ENCODE measurements around the gene ATP6AP1.

ATP6AP1 gene

GRCh38 chrX:154449618-154450017 is 21.1 kb downstream of the ATP6AP1 start:
- no peak for DNase-seq (ENCODE audit: low spot score)

- no peak for DNase-seq (ENCODE audit: low spot score)
Measured at GRCh38 chrX:154450312-154450711, 21.8 kb downstream of the ATP6AP1 start.

GRCh38 chrX:154452823-154453222 is 24.3 kb downstream of the ATP6AP1 start:
- no peak for DNase-seq (ENCODE audit: low spot score)

GRCh38 chrX:154457491-154458115 is 29.1 kb downstream of the ATP6AP1 start:
- peak; percentile 63 for DNase-seq (ENCODE audit: low spot score)

GRCh38 chrX:154458116-154458953 is 29.9 kb downstream of the ATP6AP1 start, which contains the start of gene PLXNA3:
Gene PLXNA3 (plus strand): TSS chrX:154458281. CDS start chrX:154460184, 1,903 bp downstream.
- peak; percentile 67 for DNase-seq (ENCODE audit: low spot score)

- DNase-seq (ENCODE audit: low spot score) = peak; percentile 19
Measured at GRCh38 chrX:154458954-154459778, 30.7 kb downstream of the ATP6AP1 start.

- DNase-seq (ENCODE audit: low spot score) = no peak
Measured at GRCh38 chrX:154459832-154460231, 31.4 kb downstream of the ATP6AP1 start.

GRCh38 chrX:154460326-154460725 is 31.8 kb downstream of the ATP6AP1 start:
- no peak for DNase-seq (ENCODE audit: low spot score)

- DNase-seq (ENCODE audit: low spot score) = no peak
Measured at GRCh38 chrX:154462396-154462795, 33.9 kb downstream of the ATP6AP1 start.

- DNase-seq (ENCODE audit: low spot score) = no peak
Measured at GRCh38 chrX:154463611-154464220, 35.2 kb downstream of the ATP6AP1 start.

- DNase-seq (ENCODE audit: low spot score) = no peak
Measured at GRCh38 chrX:154464806-154465365, 36.4 kb downstream of the ATP6AP1 start.

- no peak for DNase-seq (ENCODE audit: low spot score)
Measured at GRCh38 chrX:154465601-154466000, 37.1 kb downstream of the ATP6AP1 start.

GRCh38 chrX:154466036-154466435 is 37.6 kb downstream of the ATP6AP1 start:
- DNase-seq (ENCODE audit: low spot score) = no peak

GRCh38 chrX:154466907-154467306 is 38.4 kb downstream of the ATP6AP1 start:
- DNase-seq (ENCODE audit: low spot score) = no peak

GRCh38 chrX:154467556-154467955 is 39.1 kb downstream of the ATP6AP1 start:
- no peak for DNase-seq (ENCODE audit: low spot score)

- no peak for DNase-seq (ENCODE audit: low spot score)
Measured at GRCh38 chrX:154468217-154468616, 39.7 kb downstream of the ATP6AP1 start.

- no peak for DNase-seq (ENCODE audit: low spot score)
Measured at GRCh38 chrX:154469114-154469513, 40.6 kb downstream of the ATP6AP1 start.

- DNase-seq (ENCODE audit: low spot score) = no peak
Measured at GRCh38 chrX:154469880-154470279, 41.4 kb downstream of the ATP6AP1 start.

- no peak for DNase-seq (ENCODE audit: low spot score)
Measured at GRCh38 chrX:154470434-154470833, 42.0 kb downstream of the ATP6AP1 start.

- DNase-seq (ENCODE audit: low spot score) = no peak
Measured at GRCh38 chrX:154470914-154471568, 42.6 kb downstream of the ATP6AP1 start.
